Thyroid gland (tissue), 4 donors: Measurements from ENCODE around the gene TBXAS1.

Experiments
- CTCF ChIP-seq, 6 experiments: fragments of 200-600 bp in 3 of 6; fragments of 450-650 bp in 3 of 6; sonication (generic) in 3 of 6; IDR thresholded peaks; one replicate each; pipeline ENCODE4 v1.5.1; 2016 to 2019; ENCODE audit warnings: antibody characterized with exemption in 6 of 6, mild to moderate bottlenecking in 2 of 6, inconsistent platforms in 1 of 6, moderate library complexity in 1 of 6
- POLR2A ChIP-seq, 2 donors: fragments of 450-650 bp; IDR thresholded peaks; one replicate each; pipeline ENCODE4 v1.6.1; 2017; ENCODE audit warnings: antibody characterized with exemption in 2 of 2, mild to moderate bottlenecking in 2 of 2, moderate library complexity in 1 of 2

DNA sequence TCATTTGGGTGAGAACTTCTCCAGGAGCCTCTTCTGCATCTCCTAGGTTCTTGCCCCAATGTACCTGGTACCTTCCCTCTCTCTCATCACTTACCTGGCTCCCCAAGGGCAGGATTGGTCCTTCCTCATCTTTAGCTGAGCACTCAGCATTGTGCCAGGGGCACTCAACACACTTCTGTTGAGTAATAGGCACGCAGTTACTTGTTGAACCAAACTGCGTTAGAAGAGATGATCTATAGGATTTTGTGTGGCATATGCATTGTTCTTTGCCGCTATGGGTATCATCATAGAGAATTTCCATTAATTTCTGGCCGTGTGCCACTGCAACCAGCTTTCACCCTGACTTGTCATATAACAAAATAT lies 16.4 kb downstream of the TBXAS1 start:
- no peak for TF ChIP-seq CTCF (IDR thresholded peaks at IDR 0.05)
- no peak for TF ChIP-seq POLR2A (IDR thresholded peaks at IDR 0.05)
